K562 (cell line): Measurements from ENCODE around the gene KCNQ4.

Experiments used
- HDAC1 ChIP-seq, 2 experiments: fragments of 450-650 bp; IDR thresholded peaks; 2 replicates each; pipeline ENCODE4 v1.6.1; 2016 to 2017; ENCODE audit warnings: inconsistent platforms in 1 of 2, mild to moderate bottlenecking in 1 of 2, moderate library complexity in 1 of 2
- KLF16 ChIP-seq: IDR thresholded peaks from 2 replicates; pipeline ENCODE4 v1.6.1; 2016; ENCODE audit warnings: antibody characterized with exemption
- ZNF146 ChIP-seq: IDR thresholded peaks from one replicate; pipeline ENCODE4 v1.6.1; 2018; ENCODE audit warnings: missing compliant biosample characterization; ENCODE audit not compliant: unreplicated experiment
- ZNF274 ChIP-seq: IDR thresholded peaks from 2 replicates; pipeline ENCODE4 v1.6.1; 2011; ENCODE audit warnings: low read depth, mild to moderate bottlenecking, low read length, moderate library complexity, borderline replicate concordance
- TF ChIP-seq, protein P1 (sequence below): fragments of 450-650 bp; IDR thresholded peaks from 2 replicates; pipeline ENCODE4 v1.6.1; 2016; ENCODE audit warnings: low read depth, mild to moderate bottlenecking, moderate library complexity
- TF ChIP-seq, protein P2 (sequence below): fragments of 450-650 bp; conservative IDR thresholded peaks from 2 replicates; pipeline ENCODE4 v1.6.1; 2016; ENCODE audit warnings: missing genetic modification characterization, low read depth, mild to moderate bottlenecking, control low read depth, missing compliant biosample characterization
- TF ChIP-seq, protein P3 (sequence below): fragments of 250-450 bp; sonication (Bioruptor Pico); IDR thresholded peaks from 2 replicates; pipeline ENCODE4 v1.9.0; 2021; ENCODE audit warnings: mild to moderate bottlenecking
- TF ChIP-seq, protein P4 (sequence below): sonication (generic); formaldehyde crosslinking; IDR thresholded peaks from 2 replicates; pipeline ENCODE4 v1.8.0; 2022; ENCODE audit warnings: missing genetic modification reagents, mild to moderate bottlenecking, moderate library complexity, borderline replicate concordance
- TF ChIP-seq, protein P5 (sequence below): sonication (generic); formaldehyde crosslinking; IDR thresholded peaks from 2 replicates; pipeline ENCODE4 v1.8.1; 2022; ENCODE audit warnings: missing genetic modification reagents
- TF ChIP-seq, protein P6 (sequence below): fragments of 250-450 bp; sonication (Bioruptor Pico); IDR thresholded peaks from 2 replicates; pipeline ENCODE4 v1.6.1; 2021; ENCODE audit warnings: mild to moderate bottlenecking

DNA sequence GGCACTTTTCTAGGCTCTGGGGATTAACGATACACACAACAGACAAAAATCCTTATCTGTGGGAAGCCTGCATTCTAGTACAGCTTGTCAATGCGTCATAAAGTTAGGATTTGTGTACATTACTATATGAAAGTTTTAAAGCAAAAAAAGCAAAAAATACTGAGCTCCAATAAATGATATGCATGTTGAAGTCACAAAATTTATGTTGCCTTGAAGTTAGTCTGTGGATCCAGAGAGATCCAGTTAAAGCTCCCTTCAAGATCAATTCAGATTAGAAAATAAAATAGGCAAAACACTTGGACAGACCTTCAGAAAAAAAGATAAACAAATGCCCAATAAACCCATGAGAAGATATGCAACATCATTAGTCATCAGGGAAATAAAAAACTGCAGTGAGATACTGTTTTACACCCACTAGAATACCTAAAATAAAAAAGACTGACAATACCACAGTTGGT, 33.1 kb upstream of the KCNQ4 start:
- TF ChIP-seq, protein P1, sequence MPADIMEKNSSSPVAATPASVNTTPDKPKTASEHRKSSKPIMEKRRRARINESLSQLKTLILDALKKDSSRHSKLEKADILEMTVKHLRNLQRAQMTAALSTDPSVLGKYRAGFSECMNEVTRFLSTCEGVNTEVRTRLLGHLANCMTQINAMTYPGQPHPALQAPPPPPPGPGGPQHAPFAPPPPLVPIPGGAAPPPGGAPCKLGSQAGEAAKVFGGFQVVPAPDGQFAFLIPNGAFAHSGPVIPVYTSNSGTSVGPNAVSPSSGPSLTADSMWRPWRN = no peak
- TF ChIP-seq, protein P2, sequence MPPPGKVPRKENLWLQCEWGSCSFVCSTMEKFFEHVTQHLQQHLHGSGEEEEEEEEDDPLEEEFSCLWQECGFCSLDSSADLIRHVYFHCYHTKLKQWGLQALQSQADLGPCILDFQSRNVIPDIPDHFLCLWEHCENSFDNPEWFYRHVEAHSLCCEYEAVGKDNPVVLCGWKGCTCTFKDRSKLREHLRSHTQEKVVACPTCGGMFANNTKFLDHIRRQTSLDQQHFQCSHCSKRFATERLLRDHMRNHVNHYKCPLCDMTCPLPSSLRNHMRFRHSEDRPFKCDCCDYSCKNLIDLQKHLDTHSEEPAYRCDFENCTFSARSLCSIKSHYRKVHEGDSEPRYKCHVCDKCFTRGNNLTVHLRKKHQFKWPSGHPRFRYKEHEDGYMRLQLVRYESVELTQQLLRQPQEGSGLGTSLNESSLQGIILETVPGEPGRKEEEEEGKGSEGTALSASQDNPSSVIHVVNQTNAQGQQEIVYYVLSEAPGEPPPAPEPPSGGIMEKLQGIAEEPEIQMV (tag) = no peak
- TF ChIP-seq, protein P3, sequence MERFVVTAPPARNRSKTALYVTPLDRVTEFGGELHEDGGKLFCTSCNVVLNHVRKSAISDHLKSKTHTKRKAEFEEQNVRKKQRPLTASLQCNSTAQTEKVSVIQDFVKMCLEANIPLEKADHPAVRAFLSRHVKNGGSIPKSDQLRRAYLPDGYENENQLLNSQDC = no peak
- TF ChIP-seq ZNF274 (no peak), ZNF146 (CRISPR knock-in tag) (no peak), KLF16 (no peak), HDAC1 (IDR thresholded peaks at IDR 0.05) (no peak)
- TF ChIP-seq, protein P4, sequence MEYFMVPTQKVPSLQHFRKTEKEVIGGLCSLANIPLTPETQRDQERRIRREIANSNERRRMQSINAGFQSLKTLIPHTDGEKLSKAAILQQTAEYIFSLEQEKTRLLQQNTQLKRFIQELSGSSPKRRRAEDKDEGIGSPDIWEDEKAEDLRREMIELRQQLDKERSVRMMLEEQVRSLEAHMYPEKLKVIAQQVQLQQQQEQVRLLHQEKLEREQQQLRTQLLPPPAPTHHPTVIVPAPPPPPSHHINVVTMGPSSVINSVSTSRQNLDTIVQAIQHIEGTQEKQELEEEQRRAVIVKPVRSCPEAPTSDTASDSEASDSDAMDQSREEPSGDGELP (CRISPR knock-in tag) = no peak
- TF ChIP-seq, protein P5, sequence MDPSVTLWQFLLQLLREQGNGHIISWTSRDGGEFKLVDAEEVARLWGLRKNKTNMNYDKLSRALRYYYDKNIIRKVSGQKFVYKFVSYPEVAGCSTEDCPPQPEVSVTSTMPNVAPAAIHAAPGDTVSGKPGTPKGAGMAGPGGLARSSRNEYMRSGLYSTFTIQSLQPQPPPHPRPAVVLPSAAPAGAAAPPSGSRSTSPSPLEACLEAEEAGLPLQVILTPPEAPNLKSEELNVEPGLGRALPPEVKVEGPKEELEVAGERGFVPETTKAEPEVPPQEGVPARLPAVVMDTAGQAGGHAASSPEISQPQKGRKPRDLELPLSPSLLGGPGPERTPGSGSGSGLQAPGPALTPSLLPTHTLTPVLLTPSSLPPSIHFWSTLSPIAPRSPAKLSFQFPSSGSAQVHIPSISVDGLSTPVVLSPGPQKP = no peak
- TF ChIP-seq, protein P6, sequence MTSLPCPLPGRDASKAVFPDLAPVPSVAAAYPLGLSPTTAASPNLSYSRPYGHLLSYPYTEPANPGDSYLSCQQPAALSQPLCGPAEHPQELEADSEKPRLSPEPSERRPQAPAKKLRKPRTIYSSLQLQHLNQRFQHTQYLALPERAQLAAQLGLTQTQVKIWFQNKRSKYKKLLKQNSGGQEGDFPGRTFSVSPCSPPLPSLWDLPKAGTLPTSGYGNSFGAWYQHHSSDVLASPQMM = no peak
